Measurements from ENCODE around the gene KANSL3. TPM values are rescaled to one million over a fixed set of nuclear protein-coding genes. Genes with fewer than 3 reads are reported as not detected.

Gene KANSL3
- total and polyA plus RNA-seq, 2 experiments from 2014 or later = 8.9 to 31.4 TPM

DNA sequence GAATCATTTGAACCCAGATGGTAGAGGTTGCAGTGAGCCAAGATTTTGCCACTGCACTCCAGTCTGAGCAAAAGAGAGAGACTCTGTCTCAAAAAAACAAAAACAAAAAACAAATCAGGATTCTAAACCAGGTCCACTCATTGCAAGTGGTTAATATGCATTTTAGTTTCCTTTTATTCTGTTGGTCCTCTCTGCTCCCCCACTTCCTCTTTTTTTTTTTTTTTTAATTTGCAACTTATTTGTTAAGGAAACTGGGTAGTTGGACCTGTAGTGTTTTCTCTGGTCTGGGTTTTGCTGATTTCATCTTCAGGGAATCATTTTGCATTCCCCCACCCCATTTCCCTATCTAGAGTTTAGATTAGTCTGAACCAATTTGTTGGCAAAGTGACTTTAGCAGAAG is 18.4 kb upstream of the KANSL3 start (continued):
- TF ChIP-seq, protein P1, sequence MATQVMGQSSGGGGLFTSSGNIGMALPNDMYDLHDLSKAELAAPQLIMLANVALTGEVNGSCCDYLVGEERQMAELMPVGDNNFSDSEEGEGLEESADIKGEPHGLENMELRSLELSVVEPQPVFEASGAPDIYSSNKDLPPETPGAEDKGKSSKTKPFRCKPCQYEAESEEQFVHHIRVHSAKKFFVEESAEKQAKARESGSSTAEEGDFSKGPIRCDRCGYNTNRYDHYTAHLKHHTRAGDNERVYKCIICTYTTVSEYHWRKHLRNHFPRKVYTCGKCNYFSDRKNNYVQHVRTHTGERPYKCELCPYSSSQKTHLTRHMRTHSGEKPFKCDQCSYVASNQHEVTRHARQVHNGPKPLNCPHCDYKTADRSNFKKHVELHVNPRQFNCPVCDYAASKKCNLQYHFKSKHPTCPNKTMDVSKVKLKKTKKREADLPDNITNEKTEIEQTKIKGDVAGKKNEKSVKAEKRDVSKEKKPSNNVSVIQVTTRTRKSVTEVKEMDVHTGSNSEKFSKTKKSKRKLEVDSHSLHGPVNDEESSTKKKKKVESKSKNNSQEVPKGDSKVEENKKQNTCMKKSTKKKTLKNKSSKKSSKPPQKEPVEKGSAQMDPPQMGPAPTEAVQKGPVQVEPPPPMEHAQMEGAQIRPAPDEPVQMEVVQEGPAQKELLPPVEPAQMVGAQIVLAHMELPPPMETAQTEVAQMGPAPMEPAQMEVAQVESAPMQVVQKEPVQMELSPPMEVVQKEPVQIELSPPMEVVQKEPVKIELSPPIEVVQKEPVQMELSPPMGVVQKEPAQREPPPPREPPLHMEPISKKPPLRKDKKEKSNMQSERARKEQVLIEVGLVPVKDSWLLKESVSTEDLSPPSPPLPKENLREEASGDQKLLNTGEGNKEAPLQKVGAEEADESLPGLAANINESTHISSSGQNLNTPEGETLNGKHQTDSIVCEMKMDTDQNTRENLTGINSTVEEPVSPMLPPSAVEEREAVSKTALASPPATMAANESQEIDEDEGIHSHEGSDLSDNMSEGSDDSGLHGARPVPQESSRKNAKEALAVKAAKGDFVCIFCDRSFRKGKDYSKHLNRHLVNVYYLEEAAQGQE (IDR thresholded peaks at IDR 0.05; ENCODE audit: unreplicated experiment) = no peak
- TF ChIP-seq, protein P2, sequence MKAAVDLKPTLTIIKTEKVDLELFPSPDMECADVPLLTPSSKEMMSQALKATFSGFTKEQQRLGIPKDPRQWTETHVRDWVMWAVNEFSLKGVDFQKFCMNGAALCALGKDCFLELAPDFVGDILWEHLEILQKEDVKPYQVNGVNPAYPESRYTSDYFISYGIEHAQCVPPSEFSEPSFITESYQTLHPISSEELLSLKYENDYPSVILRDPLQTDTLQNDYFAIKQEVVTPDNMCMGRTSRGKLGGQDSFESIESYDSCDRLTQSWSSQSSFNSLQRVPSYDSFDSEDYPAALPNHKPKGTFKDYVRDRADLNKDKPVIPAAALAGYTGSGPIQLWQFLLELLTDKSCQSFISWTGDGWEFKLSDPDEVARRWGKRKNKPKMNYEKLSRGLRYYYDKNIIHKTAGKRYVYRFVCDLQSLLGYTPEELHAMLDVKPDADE (IDR thresholded peaks at IDR 0.05) = no peak
- TF ChIP-seq STAT1 (IDR thresholded peaks at IDR 0.05; ENCODE audit: unreplicated experiment) (no peak), EZH2phosphoT487 (IDR thresholded peaks at IDR 0.05; ENCODE audit: unreplicated experiment) (no peak), CREB1 (CRISPR knock-in tag; IDR thresholded peaks at IDR 0.05; ENCODE audit: low read depth) (no peak)
- TF ChIP-seq, protein P3, sequence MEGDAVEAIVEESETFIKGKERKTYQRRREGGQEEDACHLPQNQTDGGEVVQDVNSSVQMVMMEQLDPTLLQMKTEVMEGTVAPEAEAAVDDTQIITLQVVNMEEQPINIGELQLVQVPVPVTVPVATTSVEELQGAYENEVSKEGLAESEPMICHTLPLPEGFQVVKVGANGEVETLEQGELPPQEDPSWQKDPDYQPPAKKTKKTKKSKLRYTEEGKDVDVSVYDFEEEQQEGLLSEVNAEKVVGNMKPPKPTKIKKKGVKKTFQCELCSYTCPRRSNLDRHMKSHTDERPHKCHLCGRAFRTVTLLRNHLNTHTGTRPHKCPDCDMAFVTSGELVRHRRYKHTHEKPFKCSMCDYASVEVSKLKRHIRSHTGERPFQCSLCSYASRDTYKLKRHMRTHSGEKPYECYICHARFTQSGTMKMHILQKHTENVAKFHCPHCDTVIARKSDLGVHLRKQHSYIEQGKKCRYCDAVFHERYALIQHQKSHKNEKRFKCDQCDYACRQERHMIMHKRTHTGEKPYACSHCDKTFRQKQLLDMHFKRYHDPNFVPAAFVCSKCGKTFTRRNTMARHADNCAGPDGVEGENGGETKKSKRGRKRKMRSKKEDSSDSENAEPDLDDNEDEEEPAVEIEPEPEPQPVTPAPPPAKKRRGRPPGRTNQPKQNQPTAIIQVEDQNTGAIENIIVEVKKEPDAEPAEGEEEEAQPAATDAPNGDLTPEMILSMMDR (conservative IDR thresholded peaks at IDR 0.05; ENCODE audit: low read depth in 2 of 2) = no peak

DNA sequence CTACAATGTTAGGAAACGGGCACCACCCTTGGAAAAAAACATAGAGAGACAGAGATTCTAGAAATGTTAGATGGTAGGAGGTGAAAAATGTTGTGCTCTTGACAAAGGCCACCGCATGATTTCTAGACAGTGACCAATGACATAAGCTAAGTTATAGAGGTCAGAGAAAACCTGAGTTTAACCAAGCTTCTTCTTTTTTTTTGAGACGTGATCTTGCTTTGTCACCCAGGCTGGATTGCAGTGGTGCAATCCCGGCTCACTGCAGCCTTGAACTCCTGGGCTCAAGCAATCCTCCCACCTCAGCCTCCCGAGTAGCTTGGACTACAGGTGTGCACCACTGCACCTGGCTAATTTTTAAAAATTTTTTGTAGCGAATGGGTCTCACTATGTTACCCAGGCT is 17.4 kb upstream of the KANSL3 start:
- ATAC-seq = no peak
- Histone ChIP-seq H3F3A (replicated peaks; ENCODE audit: low read depth) (no peaks in the 10 kb centered on the region), H3K36me3 (ENCODE audit: insufficient read depth) (no peaks in the 10 kb centered on the region), H3K27me3 (ENCODE audit: insufficient read depth) (no peaks in the 10 kb centered on the region), H2AFZ (no peak overlapping the region), H3K9me2 (ENCODE audit: insufficient read depth) (no peaks in the 10 kb centered on the region), H3K27ac (ENCODE audit: low read depth) (no peak overlapping the region), H3K79me2 (replicated peaks; ENCODE audit: insufficient read depth) (no peaks in the 10 kb centered on the region), H3K4me2 (no peak overlapping the region), H3K4me1 (ENCODE audit: insufficient read depth) (no peaks in the 10 kb centered on the region; the same call in 1 of the 2 replicates), H4K20me1 (replicated peaks; ENCODE audit: insufficient read depth) (no peaks in the 10 kb centered on the region), H3K4me3 (no peak overlapping the region)
- H3K4me3 Mint-ChIP-seq = no peak overlapping the region
- H3K27ac Mint-ChIP-seq = no peak overlapping the region; the same call in 1 of the 2 replicates
- no peaks in the 10 kb centered on the region; the same call in 2 of the 3 replicates for H3K4me1 Mint-ChIP-seq
- H3K27me3 Mint-ChIP-seq (ENCODE audit: insufficient read depth, low read depth, poor library complexity) = peaks cover 2% of the 10 kb centered on the region
- H3K36me3 Mint-ChIP-seq (ENCODE audit: low read depth) = peaks cover 18% of the 10 kb centered on the region
- DNase-seq (ENCODE audit: low spot score) = no peak
- H3K9me3 Mint-ChIP-seq = no peaks in the 10 kb centered on the region
- no peak for TF ChIP-seq POLR2AphosphoS5 (IDR thresholded peaks at IDR 0.05; ENCODE audit: low read depth)
- TF ChIP-seq, protein P3 (conservative IDR thresholded peaks at IDR 0.05; ENCODE audit: low read depth in 2 of 2) = no peak
- TF ChIP-seq EZH2 (IDR thresholded peaks at IDR 0.05; ENCODE audit: low read depth, unreplicated experiment) = no peak
- TF ChIP-seq EZH2phosphoT487 (IDR thresholded peaks at IDR 0.05; ENCODE audit: unreplicated experiment) = no peak
- no peak for TF ChIP-seq NANOG (IDR thresholded peaks at IDR 0.05; ENCODE audit: borderline replicate concordance)
- TF ChIP-seq, protein P4, sequence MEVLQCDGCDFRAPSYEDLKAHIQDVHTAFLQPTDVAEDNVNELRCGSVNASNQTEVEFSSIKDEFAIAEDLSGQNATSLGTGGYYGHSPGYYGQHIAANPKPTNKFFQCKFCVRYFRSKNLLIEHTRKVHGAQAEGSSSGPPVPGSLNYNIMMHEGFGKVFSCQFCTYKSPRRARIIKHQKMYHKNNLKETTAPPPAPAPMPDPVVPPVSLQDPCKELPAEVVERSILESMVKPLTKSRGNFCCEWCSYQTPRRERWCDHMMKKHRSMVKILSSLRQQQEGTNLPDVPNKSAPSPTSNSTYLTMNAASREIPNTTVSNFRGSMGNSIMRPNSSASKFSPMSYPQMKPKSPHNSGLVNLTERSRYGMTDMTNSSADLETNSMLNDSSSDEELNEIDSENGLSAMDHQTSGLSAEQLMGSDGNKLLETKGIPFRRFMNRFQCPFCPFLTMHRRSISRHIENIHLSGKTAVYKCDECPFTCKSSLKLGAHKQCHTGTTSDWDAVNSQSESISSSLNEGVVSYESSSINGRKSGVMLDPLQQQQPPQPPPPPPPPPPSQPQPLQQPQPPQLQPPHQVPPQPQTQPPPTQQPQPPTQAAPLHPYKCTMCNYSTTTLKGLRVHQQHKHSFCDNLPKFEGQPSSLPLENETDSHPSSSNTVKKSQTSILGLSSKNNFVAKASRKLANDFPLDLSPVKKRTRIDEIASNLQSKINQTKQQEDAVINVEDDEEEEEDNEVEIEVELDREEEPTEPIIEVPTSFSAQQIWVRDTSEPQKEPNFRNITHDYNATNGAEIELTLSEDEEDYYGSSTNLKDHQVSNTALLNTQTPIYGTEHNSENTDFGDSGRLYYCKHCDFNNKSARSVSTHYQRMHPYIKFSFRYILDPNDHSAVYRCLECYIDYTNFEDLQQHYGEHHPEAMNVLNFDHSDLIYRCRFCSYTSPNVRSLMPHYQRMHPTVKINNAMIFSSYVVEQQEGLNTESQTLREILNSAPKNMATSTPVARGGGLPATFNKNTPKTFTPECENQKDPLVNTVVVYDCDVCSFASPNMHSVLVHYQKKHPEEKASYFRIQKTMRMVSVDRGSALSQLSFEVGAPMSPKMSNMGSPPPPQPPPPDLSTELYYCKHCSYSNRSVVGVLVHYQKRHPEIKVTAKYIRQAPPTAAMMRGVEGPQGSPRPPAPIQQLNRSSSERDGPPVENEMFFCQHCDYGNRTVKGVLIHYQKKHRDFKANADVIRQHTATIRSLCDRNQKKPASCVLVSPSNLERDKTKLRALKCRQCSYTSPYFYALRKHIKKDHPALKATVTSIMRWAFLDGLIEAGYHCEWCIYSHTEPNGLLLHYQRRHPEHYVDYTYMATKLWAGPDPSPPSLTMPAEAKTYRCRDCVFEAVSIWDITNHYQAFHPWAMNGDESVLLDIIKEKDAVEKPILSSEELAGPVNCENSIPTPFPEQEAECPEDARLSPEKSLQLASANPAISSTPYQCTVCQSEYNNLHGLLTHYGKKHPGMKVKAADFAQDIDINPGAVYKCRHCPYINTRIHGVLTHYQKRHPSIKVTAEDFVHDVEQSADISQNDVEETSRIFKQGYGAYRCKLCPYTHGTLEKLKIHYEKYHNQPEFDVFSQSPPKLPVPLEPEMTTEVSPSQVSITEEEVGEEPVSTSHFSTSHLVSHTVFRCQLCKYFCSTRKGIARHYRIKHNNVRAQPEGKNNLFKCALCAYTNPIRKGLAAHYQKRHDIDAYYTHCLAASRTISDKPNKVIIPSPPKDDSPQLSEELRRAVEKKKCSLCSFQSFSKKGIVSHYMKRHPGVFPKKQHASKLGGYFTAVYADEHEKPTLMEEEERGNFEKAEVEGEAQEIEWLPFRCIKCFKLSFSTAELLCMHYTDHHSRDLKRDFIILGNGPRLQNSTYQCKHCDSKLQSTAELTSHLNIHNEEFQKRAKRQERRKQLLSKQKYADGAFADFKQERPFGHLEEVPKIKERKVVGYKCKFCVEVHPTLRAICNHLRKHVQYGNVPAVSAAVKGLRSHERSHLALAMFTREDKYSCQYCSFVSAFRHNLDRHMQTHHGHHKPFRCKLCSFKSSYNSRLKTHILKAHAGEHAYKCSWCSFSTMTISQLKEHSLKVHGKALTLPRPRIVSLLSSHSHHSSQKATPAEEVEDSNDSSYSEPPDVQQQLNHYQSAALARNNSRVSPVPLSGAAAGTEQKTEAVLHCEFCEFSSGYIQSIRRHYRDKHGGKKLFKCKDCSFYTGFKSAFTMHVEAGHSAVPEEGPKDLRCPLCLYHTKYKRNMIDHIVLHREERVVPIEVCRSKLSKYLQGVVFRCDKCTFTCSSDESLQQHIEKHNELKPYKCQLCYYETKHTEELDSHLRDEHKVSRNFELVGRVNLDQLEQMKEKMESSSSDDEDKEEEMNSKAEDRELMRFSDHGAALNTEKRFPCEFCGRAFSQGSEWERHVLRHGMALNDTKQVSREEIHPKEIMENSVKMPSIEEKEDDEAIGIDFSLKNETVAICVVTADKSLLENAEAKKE (CRISPR knock-in tag; IDR thresholded peaks at IDR 0.05) = no peak
